ENCODE data around the gene CLEC16A. TPM values are rescaled to one million over a fixed set of nuclear protein-coding genes. Genes with fewer than 3 reads are reported as not detected.

Gene CLEC16A
- total and polyA plus RNA-seq, 9 of the 15 experiments (the other 6 are each of a cell fraction or from before 2014, with no cell fraction given) = 1.00 to 22.3 (median 10.0) TPM

DNA sequence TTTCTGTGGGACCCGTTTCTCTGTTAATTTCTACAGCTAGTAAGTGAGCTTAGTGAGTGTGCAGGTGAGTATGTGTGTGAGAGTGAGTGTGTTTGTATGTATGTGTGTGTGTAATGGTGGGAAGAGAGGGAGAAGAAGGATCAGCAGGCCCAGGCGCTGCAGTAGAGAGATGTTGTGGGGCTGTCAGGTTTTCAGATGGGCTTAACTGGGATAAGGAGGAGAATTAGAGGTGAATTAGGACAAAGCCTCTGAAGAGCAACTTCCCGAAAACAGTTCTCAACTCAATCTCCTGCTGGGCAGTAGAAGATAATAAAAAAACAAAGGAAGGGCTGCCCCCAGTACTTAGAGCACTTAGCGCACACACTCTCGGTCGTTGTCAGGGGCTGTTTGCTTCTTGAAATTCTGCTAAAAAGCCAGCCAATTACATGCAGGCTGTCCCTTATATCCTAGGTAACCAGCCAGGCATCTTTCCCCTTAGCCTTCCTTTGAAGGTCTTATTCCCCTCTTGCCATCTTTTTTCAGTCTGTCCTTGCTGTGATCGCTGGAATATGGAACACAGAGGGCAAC lies 63.4 kb downstream of the CLEC16A start (continued):
- TF ChIP-seq KAT2B (IDR thresholded peaks at IDR 0.05; ENCODE audit: low read depth, low read length) (no peak), BRF1 (IDR thresholded peaks at IDR 0.05; ENCODE audit: borderline replicate concordance, extremely low read depth, insufficient read length) (no peak), ZFP30 (CRISPR knock-in tag; IDR thresholded peaks at IDR 0.05; ENCODE audit: borderline replicate concordance) (no peak), HEY1 (CRISPR knock-in tag; IDR thresholded peaks at IDR 0.05; ENCODE audit: borderline replicate concordance) (no peak)
- TF ChIP-seq, protein P1, sequence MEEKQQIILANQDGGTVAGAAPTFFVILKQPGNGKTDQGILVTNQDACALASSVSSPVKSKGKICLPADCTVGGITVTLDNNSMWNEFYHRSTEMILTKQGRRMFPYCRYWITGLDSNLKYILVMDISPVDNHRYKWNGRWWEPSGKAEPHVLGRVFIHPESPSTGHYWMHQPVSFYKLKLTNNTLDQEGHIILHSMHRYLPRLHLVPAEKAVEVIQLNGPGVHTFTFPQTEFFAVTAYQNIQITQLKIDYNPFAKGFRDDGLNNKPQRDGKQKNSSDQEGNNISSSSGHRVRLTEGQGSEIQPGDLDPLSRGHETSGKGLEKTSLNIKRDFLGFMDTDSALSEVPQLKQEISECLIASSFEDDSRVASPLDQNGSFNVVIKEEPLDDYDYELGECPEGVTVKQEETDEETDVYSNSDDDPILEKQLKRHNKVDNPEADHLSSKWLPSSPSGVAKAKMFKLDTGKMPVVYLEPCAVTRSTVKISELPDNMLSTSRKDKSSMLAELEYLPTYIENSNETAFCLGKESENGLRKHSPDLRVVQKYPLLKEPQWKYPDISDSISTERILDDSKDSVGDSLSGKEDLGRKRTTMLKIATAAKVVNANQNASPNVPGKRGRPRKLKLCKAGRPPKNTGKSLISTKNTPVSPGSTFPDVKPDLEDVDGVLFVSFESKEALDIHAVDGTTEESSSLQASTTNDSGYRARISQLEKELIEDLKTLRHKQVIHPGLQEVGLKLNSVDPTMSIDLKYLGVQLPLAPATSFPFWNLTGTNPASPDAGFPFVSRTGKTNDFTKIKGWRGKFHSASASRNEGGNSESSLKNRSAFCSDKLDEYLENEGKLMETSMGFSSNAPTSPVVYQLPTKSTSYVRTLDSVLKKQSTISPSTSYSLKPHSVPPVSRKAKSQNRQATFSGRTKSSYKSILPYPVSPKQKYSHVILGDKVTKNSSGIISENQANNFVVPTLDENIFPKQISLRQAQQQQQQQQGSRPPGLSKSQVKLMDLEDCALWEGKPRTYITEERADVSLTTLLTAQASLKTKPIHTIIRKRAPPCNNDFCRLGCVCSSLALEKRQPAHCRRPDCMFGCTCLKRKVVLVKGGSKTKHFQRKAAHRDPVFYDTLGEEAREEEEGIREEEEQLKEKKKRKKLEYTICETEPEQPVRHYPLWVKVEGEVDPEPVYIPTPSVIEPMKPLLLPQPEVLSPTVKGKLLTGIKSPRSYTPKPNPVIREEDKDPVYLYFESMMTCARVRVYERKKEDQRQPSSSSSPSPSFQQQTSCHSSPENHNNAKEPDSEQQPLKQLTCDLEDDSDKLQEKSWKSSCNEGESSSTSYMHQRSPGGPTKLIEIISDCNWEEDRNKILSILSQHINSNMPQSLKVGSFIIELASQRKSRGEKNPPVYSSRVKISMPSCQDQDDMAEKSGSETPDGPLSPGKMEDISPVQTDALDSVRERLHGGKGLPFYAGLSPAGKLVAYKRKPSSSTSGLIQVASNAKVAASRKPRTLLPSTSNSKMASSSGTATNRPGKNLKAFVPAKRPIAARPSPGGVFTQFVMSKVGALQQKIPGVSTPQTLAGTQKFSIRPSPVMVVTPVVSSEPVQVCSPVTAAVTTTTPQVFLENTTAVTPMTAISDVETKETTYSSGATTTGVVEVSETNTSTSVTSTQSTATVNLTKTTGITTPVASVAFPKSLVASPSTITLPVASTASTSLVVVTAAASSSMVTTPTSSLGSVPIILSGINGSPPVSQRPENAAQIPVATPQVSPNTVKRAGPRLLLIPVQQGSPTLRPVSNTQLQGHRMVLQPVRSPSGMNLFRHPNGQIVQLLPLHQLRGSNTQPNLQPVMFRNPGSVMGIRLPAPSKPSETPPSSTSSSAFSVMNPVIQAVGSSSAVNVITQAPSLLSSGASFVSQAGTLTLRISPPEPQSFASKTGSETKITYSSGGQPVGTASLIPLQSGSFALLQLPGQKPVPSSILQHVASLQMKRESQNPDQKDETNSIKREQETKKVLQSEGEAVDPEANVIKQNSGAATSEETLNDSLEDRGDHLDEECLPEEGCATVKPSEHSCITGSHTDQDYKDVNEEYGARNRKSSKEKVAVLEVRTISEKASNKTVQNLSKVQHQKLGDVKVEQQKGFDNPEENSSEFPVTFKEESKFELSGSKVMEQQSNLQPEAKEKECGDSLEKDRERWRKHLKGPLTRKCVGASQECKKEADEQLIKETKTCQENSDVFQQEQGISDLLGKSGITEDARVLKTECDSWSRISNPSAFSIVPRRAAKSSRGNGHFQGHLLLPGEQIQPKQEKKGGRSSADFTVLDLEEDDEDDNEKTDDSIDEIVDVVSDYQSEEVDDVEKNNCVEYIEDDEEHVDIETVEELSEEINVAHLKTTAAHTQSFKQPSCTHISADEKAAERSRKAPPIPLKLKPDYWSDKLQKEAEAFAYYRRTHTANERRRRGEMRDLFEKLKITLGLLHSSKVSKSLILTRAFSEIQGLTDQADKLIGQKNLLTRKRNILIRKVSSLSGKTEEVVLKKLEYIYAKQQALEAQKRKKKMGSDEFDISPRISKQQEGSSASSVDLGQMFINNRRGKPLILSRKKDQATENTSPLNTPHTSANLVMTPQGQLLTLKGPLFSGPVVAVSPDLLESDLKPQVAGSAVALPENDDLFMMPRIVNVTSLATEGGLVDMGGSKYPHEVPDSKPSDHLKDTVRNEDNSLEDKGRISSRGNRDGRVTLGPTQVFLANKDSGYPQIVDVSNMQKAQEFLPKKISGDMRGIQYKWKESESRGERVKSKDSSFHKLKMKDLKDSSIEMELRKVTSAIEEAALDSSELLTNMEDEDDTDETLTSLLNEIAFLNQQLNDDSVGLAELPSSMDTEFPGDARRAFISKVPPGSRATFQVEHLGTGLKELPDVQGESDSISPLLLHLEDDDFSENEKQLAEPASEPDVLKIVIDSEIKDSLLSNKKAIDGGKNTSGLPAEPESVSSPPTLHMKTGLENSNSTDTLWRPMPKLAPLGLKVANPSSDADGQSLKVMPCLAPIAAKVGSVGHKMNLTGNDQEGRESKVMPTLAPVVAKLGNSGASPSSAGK (IDR thresholded peaks at IDR 0.05) = no peak

Measured in K562 (cell line).